ENCODE data around the gene LY6G5B.

DNA sequence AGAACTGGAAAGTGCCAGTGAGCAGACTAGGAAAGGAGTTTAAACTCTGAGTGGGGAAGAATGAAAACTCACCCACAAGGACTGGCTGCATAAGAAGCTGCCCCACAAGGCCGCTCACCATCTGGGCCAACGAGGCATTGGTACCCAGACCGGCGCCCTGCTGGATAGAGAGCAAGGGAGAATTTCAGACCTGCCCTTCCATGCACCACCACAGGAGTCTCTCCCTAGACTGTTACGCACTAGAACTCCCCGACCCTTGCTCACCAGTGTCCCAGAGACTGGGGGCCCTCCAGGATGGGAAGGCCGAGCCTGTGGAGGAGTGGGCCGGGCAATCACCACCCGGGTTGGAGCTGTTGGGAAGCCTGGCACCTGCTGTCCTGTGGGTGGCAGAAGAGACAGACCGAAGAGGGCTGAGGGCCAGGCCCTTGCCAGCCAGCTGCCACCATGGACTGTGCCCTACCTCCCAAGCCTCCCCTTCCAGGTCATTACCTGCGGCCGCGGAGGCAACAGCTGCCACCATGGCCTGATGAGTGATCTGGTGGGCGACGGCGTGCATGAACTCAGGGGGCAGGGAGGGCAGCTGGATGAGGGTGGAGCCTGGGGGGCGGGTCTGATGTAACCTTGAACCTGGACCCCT is 25.8 kb upstream of the LY6G5B start:
- TF ChIP-seq CTCF (IDR thresholded peaks at IDR 0.05; ENCODE audit: extremely low read depth in 1 of 2, insufficient read depth in 1 of 2, low read depth in 1 of 2, low read length in 2 of 2) (no peak), POLR2A (IDR thresholded peaks at IDR 0.05; ENCODE audit: low read depth, low read length) (no peak), EZH2 (IDR thresholded peaks at IDR 0.05; ENCODE audit: borderline replicate concordance, low read depth, low read length, severe bottlenecking) (no peak), POLR2AphosphoS5 (IDR thresholded peaks at IDR 0.05; ENCODE audit: insufficient read depth, low read depth, low read length) (no peak), FOS (IDR thresholded peaks at IDR 0.05; ENCODE audit: borderline replicate concordance, insufficient read depth, low read length) (no peak), JUN (IDR thresholded peaks at IDR 0.05; ENCODE audit: borderline replicate concordance, insufficient read depth, insufficient read length, low read depth) (no peak)
- TF ChIP-seq, protein P1, sequence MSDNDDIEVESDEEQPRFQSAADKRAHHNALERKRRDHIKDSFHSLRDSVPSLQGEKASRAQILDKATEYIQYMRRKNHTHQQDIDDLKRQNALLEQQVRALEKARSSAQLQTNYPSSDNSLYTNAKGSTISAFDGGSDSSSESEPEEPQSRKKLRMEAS (IDR thresholded peaks at IDR 0.05; ENCODE audit: insufficient read depth, insufficient read length): no peak
